ENCODE measurements around the gene ZNF112.

The ZNF112 gene

DNA sequence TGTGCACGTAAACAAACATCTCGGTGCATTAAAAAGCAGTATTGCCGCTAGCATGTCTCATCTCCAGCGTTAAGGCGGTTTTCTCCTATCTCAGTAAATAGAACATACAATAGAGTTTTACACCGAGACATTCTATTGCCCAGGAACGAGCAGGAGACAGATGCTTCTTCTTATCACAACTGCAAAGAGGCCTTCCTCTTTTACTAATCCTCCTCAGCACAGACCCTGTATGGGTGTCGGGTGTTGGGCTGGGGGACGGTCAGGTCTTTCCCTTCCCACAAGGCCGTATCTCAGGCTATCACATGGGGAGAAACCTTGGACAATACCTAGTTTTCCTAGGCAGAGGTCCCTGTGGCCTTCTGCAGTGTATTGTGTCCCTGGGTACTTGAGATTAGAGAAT lies 75.6 kb downstream of the ZNF112 start:
- DNase-seq: peak; percentile 62

DNA sequence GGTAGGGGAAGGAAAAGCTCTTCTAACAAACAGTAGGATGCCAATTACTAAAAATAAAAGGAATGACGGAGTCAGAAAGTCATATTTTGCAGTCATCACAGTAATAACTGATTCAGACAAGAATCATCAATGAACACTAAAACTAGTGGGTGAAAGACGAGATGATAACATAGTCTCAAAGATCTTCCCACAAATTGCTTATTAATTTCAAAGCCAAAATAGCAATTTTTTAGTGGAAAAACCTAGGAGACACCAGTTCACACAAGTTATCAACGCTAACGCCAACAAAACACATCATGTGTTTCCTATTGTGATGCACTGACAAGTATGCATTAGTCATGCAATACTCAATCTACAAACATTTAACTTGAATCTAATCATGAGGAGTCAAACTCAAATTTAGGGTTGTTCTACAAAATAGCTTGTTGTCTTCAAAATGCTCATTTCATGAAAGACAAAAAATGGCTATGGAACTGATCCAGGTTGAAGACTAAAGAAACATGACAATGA lies 78.2 kb downstream of the ZNF112 start:
- no peak for DNase-seq

DNA sequence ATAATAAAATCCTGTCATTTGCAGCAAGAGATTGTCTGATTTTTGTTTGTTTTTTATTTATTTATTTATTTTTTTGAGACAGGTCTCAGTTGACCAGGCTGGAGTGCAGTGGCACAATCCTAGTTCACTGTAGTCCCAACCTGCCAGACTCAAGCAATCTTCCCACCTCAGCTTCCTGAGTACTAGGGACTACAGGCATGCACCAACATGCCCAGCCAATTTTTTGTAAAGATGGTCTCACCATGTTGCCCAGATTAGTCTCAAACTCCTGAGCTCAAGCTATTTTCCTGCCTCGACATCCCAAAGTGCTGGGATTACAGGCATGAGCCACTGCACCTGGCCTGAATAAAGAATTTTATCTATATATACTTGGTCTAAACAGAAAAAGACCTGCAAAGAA lies 79.1 kb downstream of the ZNF112 start:
- no peak for DNase-seq
